OCI-LY3 (cell line): ENCODE measurements around the gene INPP5J.

Experiments used
- H2AFZ ChIP-seq: fragments of 200-600, 300-600 bp; shearing (Covaris generic); 2 replicates; pipeline ENCODE4 v1.6.0; 2014; ENCODE audit warnings: antibody characterized with exemption, low read depth, low read length
- H3K27ac ChIP-seq: fragments of 200-600, 300-600 bp; sonication (generic); 2 replicates; pipeline ENCODE4 v1.5.1; 2014; ENCODE audit warnings: mild to moderate bottlenecking, low read length, moderate library complexity, mixed read lengths
- H3K27me3 ChIP-seq: fragments of 200-600, 300-600 bp; sonication (generic); 2 replicates; pipeline ENCODE4 v1.6.1; 2014; ENCODE audit warnings: low read depth, low read length, mixed read lengths
- H3K36me3 ChIP-seq: fragments of 200-600, 300-600 bp; sonication (generic); replicated peaks from 2 replicates; pipeline ENCODE3; 2014; ENCODE audit warnings: low read depth, low read length, mixed read lengths
- H3K4me1 ChIP-seq: fragments of 300-600, 200-600 bp; sonication (generic); 2 replicates; pipeline ENCODE4 v1.6.1; 2014; ENCODE audit warnings: low read length, mixed read lengths
- H3K4me2 ChIP-seq: fragments of 200-600, 300-600 bp; sonication (generic); 2 replicates; pipeline ENCODE4 v1.6.1; 2014; ENCODE audit warnings: low read length, mixed read lengths
- H3K4me3 ChIP-seq: fragments of 300-600, 200-600 bp; sonication (generic); 2 replicates; pipeline ENCODE4 v1.5.1; 2014; ENCODE audit warnings: antibody characterized with exemption, mild to moderate bottlenecking, low read length, moderate library complexity
- H3K79me2 ChIP-seq: fragments of 300-600, 200-600 bp; shearing (Covaris generic); 2 replicates; pipeline ENCODE4 v1.6.1; 2014; ENCODE audit warnings: mild to moderate bottlenecking, low read length, mixed read lengths
- H3K9ac ChIP-seq: fragments of 300-600, 200-600 bp; shearing (Covaris generic); 2 replicates; pipeline ENCODE4 v1.6.0; 2014; ENCODE audit warnings: mild to moderate bottlenecking, low read length, moderate library complexity
- H3K9me3 ChIP-seq: fragments of 200-600, 300-600 bp; shearing (Covaris generic); 2 replicates; pipeline ENCODE4 v1.6.1; 2014; ENCODE audit warnings: low read length, mixed read lengths; ENCODE audit not compliant: insufficient read depth
- H4K20me1 ChIP-seq: fragments of 200-600, 300-600 bp; sonication (generic); 2 replicates; pipeline ENCODE4 v1.6.1; 2016; ENCODE audit warnings: low read length, mixed read lengths; ENCODE audit not compliant: insufficient read depth
- EZH2phosphoT487 ChIP-seq: fragments of 200-600 bp; shearing (Covaris generic); IDR thresholded peaks from 2 replicates; pipeline ENCODE4 v1.6.1; 2018; ENCODE audit warnings: antibody characterized with exemption, mixed run types, low read depth
- TF ChIP-seq, protein P1 (sequence below): fragments of 200-600, 300-600 bp; sonication (generic); IDR thresholded peaks from 2 replicates; pipeline ENCODE4 v1.5.1; 2014; ENCODE audit warnings: antibody characterized with exemption, low read length, low read depth

INPP5J gene

DNA sequence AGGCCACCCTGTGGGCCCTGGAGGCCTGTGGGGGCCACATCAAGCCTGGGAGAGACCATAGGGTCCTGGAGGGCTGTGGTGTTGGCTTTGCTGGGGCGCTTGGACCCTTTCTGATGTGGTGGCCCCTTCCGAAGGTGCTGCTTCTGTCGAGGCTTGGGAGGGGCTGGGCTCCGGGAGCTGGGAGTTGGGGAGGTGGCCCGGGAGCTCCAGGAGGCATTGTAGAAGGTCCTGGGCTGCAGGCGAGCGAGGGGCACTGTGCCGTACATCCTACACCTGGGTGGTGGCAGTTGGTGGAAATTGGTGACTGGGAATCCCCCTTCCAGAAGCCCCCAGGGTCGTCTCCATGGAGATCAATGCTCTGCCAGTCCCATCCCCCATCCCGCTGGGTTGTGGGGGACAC lies 15.0 kb downstream of the INPP5J start:
- 0 out of 2 replicates have a peak, but pooled peaks cover 5% of the 10 kb centered on the region for H3K4me1 ChIP-seq
- H3K27me3 ChIP-seq: peaks cover 9% of the 10 kb centered on the region; the same call in 1 of the 2 replicates
- no peaks in the 10 kb centered on the region for H3K36me3 ChIP-seq
- no peak overlapping the region for H3K4me3 ChIP-seq
- no peak overlapping the region for H3K27ac ChIP-seq
- H2AFZ ChIP-seq: no peak overlapping the region
- H3K4me2 ChIP-seq: no peak overlapping the region
- no peaks in the 10 kb centered on the region for H4K20me1 ChIP-seq
- H3K9ac ChIP-seq: no peak overlapping the region
- TF ChIP-seq, protein P1, sequence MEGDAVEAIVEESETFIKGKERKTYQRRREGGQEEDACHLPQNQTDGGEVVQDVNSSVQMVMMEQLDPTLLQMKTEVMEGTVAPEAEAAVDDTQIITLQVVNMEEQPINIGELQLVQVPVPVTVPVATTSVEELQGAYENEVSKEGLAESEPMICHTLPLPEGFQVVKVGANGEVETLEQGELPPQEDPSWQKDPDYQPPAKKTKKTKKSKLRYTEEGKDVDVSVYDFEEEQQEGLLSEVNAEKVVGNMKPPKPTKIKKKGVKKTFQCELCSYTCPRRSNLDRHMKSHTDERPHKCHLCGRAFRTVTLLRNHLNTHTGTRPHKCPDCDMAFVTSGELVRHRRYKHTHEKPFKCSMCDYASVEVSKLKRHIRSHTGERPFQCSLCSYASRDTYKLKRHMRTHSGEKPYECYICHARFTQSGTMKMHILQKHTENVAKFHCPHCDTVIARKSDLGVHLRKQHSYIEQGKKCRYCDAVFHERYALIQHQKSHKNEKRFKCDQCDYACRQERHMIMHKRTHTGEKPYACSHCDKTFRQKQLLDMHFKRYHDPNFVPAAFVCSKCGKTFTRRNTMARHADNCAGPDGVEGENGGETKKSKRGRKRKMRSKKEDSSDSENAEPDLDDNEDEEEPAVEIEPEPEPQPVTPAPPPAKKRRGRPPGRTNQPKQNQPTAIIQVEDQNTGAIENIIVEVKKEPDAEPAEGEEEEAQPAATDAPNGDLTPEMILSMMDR: no peak
- TF ChIP-seq EZH2phosphoT487: no peak
- no peaks in the 10 kb centered on the region for H3K9me3 ChIP-seq
- H3K79me2 ChIP-seq: no peaks in the 10 kb centered on the region

DNA sequence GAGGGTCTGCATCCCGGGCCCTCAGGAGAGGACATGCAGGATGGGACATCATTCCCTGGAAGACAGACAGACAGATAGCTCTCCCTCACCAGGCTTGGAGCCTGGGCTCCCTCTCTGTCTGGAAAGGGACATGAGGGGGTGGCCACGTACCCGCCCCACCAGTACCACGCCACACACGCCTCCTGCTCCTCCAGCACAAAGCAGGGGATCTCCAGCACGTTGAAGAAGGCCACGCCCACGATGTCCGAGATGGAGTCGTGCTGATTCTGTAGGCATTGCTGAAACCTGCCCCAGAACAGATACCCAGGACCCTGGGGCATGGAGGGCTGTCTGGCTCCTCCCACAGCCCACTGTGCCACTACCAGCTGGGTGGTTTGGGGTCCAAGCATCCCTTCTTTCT lies 15.4 kb downstream of the INPP5J start:
- no peaks in the 10 kb centered on the region for H3K36me3 ChIP-seq
- no peak overlapping the region for H3K27ac ChIP-seq
- no peaks in the 10 kb centered on the region for H3K79me2 ChIP-seq
- H3K9me3 ChIP-seq: no peaks in the 10 kb centered on the region
- no peak overlapping the region for H3K4me3 ChIP-seq
- H4K20me1 ChIP-seq: no peaks in the 10 kb centered on the region
- TF ChIP-seq, protein P1: no peak
- TF ChIP-seq EZH2phosphoT487: no peak
- H3K9ac ChIP-seq: no peak overlapping the region
- no peak overlapping the region for H3K4me2 ChIP-seq
- 0 out of 2 replicates have a peak, but pooled peaks cover 5% of the 10 kb centered on the region for H3K4me1 ChIP-seq
- peaks cover 9% of the 10 kb centered on the region; the same call in 1 of the 2 replicates for H3K27me3 ChIP-seq
- H2AFZ ChIP-seq: no peak overlapping the region

DNA sequence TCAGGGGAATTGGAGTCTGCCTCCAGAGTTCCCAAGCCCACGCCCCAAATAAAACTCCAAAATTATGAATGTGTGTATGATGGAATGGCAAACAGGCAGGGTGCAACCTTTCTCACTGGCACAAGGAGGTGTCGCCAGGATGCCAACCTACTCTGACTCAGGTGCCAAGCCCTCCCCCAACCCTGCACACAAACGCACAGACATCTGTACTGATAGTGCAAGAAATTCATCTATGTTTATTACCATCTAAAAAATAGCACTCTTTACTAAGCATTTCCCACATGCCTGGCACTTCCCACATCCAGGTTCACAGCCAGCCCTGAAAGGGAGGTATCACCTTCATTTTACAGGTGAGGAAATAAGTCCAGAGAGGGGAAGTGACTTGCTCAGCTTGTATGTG lies 16.3 kb downstream of the INPP5J start:
- no peaks in the 10 kb centered on the region for H3K9me3 ChIP-seq
- H4K20me1 ChIP-seq: no peaks in the 10 kb centered on the region
- no peaks in the 10 kb centered on the region for H3K36me3 ChIP-seq
- H3K27ac ChIP-seq: no peak overlapping the region
- peaks cover 9% of the 10 kb centered on the region for H3K27me3 ChIP-seq
- H3K4me2 ChIP-seq: no peak overlapping the region
- H3K4me3 ChIP-seq: no peak overlapping the region
- no peak overlapping the region for H3K9ac ChIP-seq
- no peak overlapping the region for H2AFZ ChIP-seq
- TF ChIP-seq EZH2phosphoT487: no peak
- TF ChIP-seq, protein P1: no peak
- 0 out of 2 replicates have a peak, but pooled peaks cover 5% of the 10 kb centered on the region for H3K4me1 ChIP-seq
- H3K79me2 ChIP-seq: no peaks in the 10 kb centered on the region

DNA sequence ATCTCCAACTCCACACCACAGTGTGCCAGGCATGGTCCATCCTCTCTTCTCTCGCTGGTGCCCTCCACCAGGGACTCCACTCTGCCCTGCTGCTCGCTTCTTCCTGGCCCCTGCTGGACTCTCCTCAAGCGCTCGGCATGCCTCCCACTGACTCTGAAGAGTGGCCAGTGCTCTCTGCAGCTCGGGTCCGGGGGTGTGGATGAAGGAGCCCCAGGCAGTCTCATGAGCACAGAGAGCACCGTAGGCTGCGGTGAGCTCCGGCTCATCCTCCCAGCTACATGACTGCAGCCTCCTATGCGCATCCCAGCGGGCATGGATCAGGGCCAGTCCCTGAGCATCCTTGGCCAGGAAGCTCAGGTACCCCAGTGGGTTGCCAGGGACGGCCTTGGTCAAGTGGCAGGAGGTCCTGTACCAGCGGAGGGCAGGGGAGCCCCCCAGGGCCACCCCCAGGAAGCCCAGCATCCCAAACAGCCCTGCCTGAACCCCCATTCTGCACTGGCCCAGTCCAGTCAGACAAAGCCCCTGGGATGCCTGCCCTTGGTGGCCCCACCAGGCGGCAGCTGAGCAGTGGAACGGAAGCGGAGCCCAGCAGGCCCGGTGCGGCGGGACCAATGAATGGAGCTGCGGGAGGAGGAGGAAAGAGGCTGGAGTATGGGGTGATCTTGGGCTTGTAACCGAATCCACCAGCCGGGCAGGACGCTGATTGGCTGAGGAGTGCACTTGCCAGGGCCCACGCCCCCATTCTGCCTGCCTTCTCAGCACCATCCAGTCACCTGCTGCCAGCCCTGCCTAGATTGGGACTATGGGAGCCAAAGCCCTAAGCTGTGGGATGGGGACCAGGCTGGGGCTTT lies 17.3 kb downstream of the INPP5J start, which contains the start of gene PLA2G3:
Gene PLA2G3, minus strand, starts transcription at position 643 of the 851 bp plus-strand sequence. Its CDS starts 154 bp downstream, at position 489.
- Histone ChIP-seq H3K4me2 (no peak within 1 kb of the TSS), H3K79me2 (no peaks in the 10 kb centered on the region), H3K27ac (no peak within 1 kb of the TSS), H3K4me3 (no peak within 1 kb of the TSS), H3K4me1 (0 out of 2 replicates have a peak, but pooled peaks cover 5% of the 10 kb centered on the region), H3K9ac (no peak within 1 kb of the TSS), H3K27me3 (peaks cover 10% of the 10 kb centered on the region), H3K36me3 (no peaks in the 10 kb centered on the region), H3K9me3 (no peaks in the 10 kb centered on the region), H2AFZ (no peak within 1 kb of the TSS), H4K20me1 (no peaks in the 10 kb centered on the region)
- TF ChIP-seq EZH2phosphoT487: no peak
- TF ChIP-seq, protein P1: no peak
